Neural cell (in vitro differentiated cells): ENCODE data around the gene TRIM8.

Source experiments
- EP300 ChIP-seq: fragments of 450-650 bp; conservative IDR thresholded peaks from 2 replicates; pipeline ENCODE4 v1.6.1; 2014; ENCODE audit warnings: antibody characterized with exemption, mild to moderate bottlenecking, moderate library complexity; ENCODE audit not compliant: poor library complexity, severe bottlenecking
- SMC3 ChIP-seq: fragments of 450-650 bp; conservative IDR thresholded peaks from 2 replicates; pipeline ENCODE4 v1.6.1; 2014; ENCODE audit warnings: antibody characterized with exemption, mild to moderate bottlenecking, moderate library complexity; ENCODE audit not compliant: poor library complexity
- TAF1 ChIP-seq: IDR thresholded peaks from 2 replicates; pipeline ENCODE4 v1.6.1; 2012; ENCODE audit warnings: low read depth
- TF ChIP-seq, protein P1 (sequence below): fragments of 450-650 bp; IDR thresholded peaks from 2 replicates; pipeline ENCODE4 v1.5.1; 2014; ENCODE audit warnings: antibody characterized with exemption, mild to moderate bottlenecking, moderate library complexity; ENCODE audit not compliant: poor library complexity, severe bottlenecking

DNA sequence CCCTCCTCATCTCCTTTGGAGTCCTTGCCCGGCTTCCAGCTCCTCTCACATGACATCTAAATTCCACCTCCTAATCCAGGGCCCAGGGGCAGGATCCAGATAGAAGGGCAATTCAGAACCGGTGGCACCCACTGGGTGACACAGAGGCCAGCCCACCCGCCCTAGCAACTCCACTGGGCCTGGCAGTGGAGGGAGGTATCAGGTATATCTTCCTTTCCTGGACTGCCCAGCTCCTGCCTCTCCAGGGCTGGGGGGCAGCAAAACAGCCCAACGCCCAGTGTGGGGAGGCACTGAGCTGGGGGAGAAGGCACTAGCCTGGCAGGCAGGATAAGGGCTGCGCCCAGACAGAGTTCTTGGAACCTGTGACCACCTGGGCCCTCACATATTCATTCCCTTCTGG, 10.4 kb upstream of the TRIM8 start:
- TF ChIP-seq, protein P1, sequence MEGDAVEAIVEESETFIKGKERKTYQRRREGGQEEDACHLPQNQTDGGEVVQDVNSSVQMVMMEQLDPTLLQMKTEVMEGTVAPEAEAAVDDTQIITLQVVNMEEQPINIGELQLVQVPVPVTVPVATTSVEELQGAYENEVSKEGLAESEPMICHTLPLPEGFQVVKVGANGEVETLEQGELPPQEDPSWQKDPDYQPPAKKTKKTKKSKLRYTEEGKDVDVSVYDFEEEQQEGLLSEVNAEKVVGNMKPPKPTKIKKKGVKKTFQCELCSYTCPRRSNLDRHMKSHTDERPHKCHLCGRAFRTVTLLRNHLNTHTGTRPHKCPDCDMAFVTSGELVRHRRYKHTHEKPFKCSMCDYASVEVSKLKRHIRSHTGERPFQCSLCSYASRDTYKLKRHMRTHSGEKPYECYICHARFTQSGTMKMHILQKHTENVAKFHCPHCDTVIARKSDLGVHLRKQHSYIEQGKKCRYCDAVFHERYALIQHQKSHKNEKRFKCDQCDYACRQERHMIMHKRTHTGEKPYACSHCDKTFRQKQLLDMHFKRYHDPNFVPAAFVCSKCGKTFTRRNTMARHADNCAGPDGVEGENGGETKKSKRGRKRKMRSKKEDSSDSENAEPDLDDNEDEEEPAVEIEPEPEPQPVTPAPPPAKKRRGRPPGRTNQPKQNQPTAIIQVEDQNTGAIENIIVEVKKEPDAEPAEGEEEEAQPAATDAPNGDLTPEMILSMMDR = no peak
- TF ChIP-seq SMC3 (no peak), EP300 (no peak), TAF1 (no peak)
